ENCODE measurements around the gene ARL6IP5.

DNA sequence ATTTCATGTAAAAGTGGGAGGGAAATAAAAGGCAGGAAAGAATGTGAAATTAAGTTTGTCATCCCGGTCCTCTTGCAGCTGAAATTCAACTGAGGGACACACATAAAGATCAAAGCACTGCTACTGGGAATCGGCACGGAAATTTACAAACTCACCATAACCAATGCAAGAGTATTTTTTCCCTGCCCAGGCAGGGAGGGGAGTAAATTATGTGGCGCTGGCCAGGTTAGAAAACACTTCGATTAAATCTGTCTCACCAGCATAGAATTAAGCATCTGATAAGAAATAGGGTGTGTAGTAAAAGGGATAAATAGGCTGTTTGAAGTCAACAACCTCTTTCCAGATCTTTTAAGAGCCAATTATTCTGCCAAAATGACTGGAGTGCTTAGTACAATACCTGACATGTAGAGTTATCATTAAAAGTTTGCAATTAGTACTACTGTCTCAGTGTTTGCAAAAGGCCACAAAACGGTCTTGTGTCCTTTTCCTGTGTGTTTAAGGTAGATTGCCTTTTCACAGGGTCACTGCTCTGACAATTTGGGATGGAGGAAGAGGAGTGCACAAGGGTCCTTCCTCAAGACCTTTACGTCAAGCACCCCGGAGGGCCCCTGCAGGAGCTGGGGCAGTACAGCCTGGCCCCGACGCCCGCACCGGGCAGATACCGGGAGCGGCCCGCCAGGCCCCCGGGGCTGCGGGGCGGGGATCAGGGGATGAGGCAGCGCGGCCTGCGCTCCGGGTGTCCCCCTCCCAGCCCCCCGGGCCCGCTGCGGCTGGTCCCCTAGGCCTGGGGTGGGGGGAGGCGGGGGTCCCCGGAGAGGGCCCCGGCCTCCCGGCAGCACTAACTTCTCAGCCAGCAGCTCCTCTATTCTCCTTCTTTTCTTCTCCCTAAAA lies 5.2 kb upstream of the ARL6IP5 start:
- TF ChIP-seq, protein P1, sequence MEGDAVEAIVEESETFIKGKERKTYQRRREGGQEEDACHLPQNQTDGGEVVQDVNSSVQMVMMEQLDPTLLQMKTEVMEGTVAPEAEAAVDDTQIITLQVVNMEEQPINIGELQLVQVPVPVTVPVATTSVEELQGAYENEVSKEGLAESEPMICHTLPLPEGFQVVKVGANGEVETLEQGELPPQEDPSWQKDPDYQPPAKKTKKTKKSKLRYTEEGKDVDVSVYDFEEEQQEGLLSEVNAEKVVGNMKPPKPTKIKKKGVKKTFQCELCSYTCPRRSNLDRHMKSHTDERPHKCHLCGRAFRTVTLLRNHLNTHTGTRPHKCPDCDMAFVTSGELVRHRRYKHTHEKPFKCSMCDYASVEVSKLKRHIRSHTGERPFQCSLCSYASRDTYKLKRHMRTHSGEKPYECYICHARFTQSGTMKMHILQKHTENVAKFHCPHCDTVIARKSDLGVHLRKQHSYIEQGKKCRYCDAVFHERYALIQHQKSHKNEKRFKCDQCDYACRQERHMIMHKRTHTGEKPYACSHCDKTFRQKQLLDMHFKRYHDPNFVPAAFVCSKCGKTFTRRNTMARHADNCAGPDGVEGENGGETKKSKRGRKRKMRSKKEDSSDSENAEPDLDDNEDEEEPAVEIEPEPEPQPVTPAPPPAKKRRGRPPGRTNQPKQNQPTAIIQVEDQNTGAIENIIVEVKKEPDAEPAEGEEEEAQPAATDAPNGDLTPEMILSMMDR (IDR thresholded peaks at IDR 0.05): no peak
- TF ChIP-seq POLR2A (IDR thresholded peaks at IDR 0.05): no peak
- no peak for TF ChIP-seq POLR2AphosphoS5 (IDR thresholded peaks at IDR 0.05)
